Kidney (tissue), 14 donors: ENCODE data around the gene CTSS. TPM values are rescaled to one million over a fixed set of nuclear protein-coding genes. Genes with fewer than 3 reads are reported as not detected.

Experiments
- DNase-seq, 5 donors: peaks; one replicate each; pipeline ENCODE4 v3.0.0-alpha.2; 2013 to 2020
- FAIRE-seq: peaks from 2 replicates; lab custom pipeline; 2012; peaks lifted over from hg19 to GRCh38; lab: Jason Lieb, UNC
- H3K27ac ChIP-seq, 2 donors: one replicate each; pipeline ENCODE4 v1.7.0; 2013; ENCODE audit warnings: low read depth in 2 of 2, low read length in 2 of 2, inconsistent platforms in 1 of 2
- H3K27me3 ChIP-seq: one replicate; pipeline ENCODE4 v1.7.1; 2013; ENCODE audit warnings: low read length, inconsistent platforms; ENCODE audit not compliant: control insufficient read depth, insufficient read depth
- H3K36me3 ChIP-seq, 3 donors: one replicate each; pipeline versions ENCODE4 v1.7.0 to v1.7.1; 2013; ENCODE audit warnings: low read length in 3 of 3, control low read depth in 1 of 3, inconsistent platforms in 1 of 3; ENCODE audit not compliant: insufficient read depth in 3 of 3, control insufficient read depth in 2 of 3
- H3K4me1 ChIP-seq, 3 donors: one replicate each; pipeline versions ENCODE4 v1.7.0 to v1.7.1; 2013; ENCODE audit warnings: low read length in 3 of 3, inconsistent platforms in 1 of 3, low read depth in 1 of 3; ENCODE audit not compliant: control insufficient read depth in 2 of 3, insufficient read depth in 2 of 3
- H3K4me3 ChIP-seq, 3 donors: one replicate each; pipeline versions ENCODE4 v1.7.0 to v1.8.1; 2013; ENCODE audit warnings: low read length in 3 of 3, control low read depth in 1 of 3, inconsistent platforms in 1 of 3
- H3K9ac ChIP-seq, 3 donors: one replicate each; pipeline versions ENCODE4 v1.7.0 to v1.7.1; 2013; ENCODE audit warnings: low read length in 3 of 3, control low read depth in 1 of 3, inconsistent platforms in 1 of 3
- H3K9me3 ChIP-seq, 3 donors: one replicate each; pipeline versions ENCODE4 v1.7.0 to v1.7.1; 2013; ENCODE audit warnings: low read length in 3 of 3, control low read depth in 1 of 3, inconsistent platforms in 1 of 3; ENCODE audit not compliant: control insufficient read depth in 2 of 3, insufficient read depth in 1 of 3
- intact Hi-C: fragments of 100-400 bp; cut with DNase I; formaldehyde crosslinking; loops from one replicate; pipeline ENCODE4 v1.11.1; 2022
- polyA plus RNA-seq: library from polyadenylated mRNA; stranded (reverse); fragments of 350-450 nt; fragmentation: Illumina TruSeq; extraction: RNeasy Lipid Tissue Mini Kit (QIAGEN cat#74804); gene quantifications from one replicate; pipeline ENCODE4 v1.2.3, GENCODE V29; 2014; ENCODE audit warnings: low read depth, low replicate concordance; ENCODE audit not compliant: insufficient read depth
- total RNA-seq: library from RNA; stranded (reverse); fragmentation: NEBNext Ultra II Directional; extraction: Animal tissue kit (Norgen Biotek cat#: 25700); gene quantifications from one replicate; pipeline ENCODE4 v1.2.1, GENCODE V29; 2021
- TF ChIP-seq, protein P1 (sequence below): IDR thresholded peaks from 3 replicates; pipeline ENCODE4 v1.5.1; 2012; ENCODE audit warnings: mild to moderate bottlenecking, moderate library complexity, borderline replicate concordance; ENCODE audit not compliant: insufficient read depth; ENCODE audit errors: extremely low read depth
- donor health status: control.
- donor health status: control.
- donor health status: control.
- donor health status: control.
- donor health status: control.
- donor health status: DM: yes; HTN: yes; CAD: no.
- donor health status: Normal renal cell carcinoma (clear cell type).

The CTSS gene
- total and polyA plus RNA-seq, 2 donors from 2014 or later = 5.3 to 109 TPM

- DNase-seq = no peak
- H3K27me3 ChIP-seq = no peaks in the 10 kb centered on the region
- TF ChIP-seq, protein P1, sequence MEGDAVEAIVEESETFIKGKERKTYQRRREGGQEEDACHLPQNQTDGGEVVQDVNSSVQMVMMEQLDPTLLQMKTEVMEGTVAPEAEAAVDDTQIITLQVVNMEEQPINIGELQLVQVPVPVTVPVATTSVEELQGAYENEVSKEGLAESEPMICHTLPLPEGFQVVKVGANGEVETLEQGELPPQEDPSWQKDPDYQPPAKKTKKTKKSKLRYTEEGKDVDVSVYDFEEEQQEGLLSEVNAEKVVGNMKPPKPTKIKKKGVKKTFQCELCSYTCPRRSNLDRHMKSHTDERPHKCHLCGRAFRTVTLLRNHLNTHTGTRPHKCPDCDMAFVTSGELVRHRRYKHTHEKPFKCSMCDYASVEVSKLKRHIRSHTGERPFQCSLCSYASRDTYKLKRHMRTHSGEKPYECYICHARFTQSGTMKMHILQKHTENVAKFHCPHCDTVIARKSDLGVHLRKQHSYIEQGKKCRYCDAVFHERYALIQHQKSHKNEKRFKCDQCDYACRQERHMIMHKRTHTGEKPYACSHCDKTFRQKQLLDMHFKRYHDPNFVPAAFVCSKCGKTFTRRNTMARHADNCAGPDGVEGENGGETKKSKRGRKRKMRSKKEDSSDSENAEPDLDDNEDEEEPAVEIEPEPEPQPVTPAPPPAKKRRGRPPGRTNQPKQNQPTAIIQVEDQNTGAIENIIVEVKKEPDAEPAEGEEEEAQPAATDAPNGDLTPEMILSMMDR = no peak
- no peak overlapping the region for H3K27ac ChIP-seq
- no peak overlapping the region for H3K4me3 ChIP-seq
- H3K36me3 ChIP-seq = no peaks in the 10 kb centered on the region
- H3K9ac ChIP-seq = no peak overlapping the region
- intact Hi-C loops = no loop called here
- peak; percentile 32 for FAIRE-seq
- H3K9me3 ChIP-seq = no peaks in the 10 kb centered on the region
- H3K4me1 ChIP-seq = no peaks in the 10 kb centered on the region
Observed at GRCh38 chr1:150708595-150708994, 57.0 kb downstream of the CTSS start.

DNA sequence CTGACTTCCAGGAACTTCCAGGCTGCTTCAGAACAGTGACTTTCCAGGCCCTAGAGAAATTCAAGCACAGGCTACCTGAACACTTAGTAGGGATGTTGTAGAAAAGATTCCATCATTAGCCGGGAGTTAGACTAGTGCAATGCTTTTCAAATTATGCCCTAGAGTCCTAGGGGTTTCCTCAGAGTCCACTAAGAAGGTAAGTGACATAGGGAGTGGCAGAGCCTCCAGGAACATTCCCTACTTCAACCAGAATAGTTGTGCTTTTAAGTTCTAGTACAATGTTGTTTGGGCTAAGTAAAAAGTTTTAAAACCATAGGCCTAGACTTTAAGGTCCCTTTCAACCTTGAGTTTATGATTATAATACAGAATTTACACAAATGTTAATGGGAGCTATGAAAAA, 59.5 kb downstream of the CTSS start:
- no peaks in the 10 kb centered on the region for H3K4me1 ChIP-seq

DNA sequence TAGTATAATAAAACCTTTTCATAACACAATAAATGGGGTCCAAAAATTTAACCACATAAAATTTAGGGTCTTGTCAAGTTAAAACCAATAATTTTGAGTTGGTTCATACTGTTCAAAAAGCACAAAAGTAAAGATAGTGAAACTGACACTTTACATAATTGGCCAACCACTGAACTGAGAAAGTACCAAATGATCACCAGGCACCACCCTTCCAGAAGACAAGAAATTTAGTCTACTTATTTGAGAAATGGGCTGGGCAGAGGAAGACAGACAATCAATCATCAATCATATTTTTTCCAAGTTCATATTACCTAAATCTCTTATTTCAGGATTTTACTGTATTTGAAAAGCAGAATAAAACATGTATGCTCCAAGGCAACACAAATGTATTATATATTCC, 62.2 kb downstream of the CTSS start:
- H3K4me1 ChIP-seq = no peaks in the 10 kb centered on the region
- H3K27ac ChIP-seq = no peak overlapping the region
- DNase-seq (no peak), FAIRE-seq (no peak)
- intact Hi-C loops = no loop called here
- no peak overlapping the region for H3K9ac ChIP-seq
- TF ChIP-seq, protein P1 = no peak
- H3K9me3 ChIP-seq = no peaks in the 10 kb centered on the region
- H3K4me3 ChIP-seq = no peak overlapping the region
- no peaks in the 10 kb centered on the region for H3K36me3 ChIP-seq
- H3K27me3 ChIP-seq = no peaks in the 10 kb centered on the region

More for the DNA sequence above, 59.5 kb downstream of the CTSS start:
- no peaks in the 10 kb centered on the region for H3K36me3 ChIP-seq
- DNase-seq = no peak
- H3K4me3 ChIP-seq = no peak overlapping the region
- TF ChIP-seq, protein P1 = no peak
- no peak overlapping the region for H3K27ac ChIP-seq
- no peak overlapping the region for H3K9ac ChIP-seq
- no peaks in the 10 kb centered on the region for H3K9me3 ChIP-seq
- FAIRE-seq = no peak
- intact Hi-C loops = no loop called here
- H3K27me3 ChIP-seq = no peaks in the 10 kb centered on the region
